WI38 (cell line): ENCODE data around the gene CYP1A1.

Experiments
- H3K4me3 ChIP-seq: 2 replicates; pipeline ENCODE4 v1.5.1; 2011; ENCODE audit warnings: low read depth, mild to moderate bottlenecking, control low read depth, low read length
- CTCF ChIP-seq: IDR thresholded peaks from 2 replicates; pipeline ENCODE4 v1.5.1; 2012; ENCODE audit warnings: low read depth, mild to moderate bottlenecking, control low read depth, low read length

The CYP1A1 gene

DNA sequence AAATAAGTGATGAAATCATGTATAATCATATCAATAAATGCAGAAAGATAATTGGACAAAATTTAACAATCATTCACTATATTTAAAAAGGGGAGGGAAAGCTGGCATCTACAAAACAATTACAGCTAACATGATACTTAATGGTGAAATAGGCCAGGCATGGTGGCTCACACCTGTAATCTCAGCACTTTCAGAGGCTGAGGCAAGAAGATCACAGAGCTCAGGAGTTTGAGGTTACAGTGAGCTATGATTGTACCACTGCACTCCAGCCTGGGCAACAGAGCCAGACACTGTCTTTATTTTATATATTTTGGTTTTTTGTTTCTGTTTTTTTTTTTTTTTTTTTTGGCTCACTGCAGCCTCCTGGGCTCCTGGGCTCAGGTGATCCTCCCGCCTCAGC lies 41.6 kb downstream of the CYP1A1 start:
- TF ChIP-seq CTCF: no peak
- no peak overlapping the region for H3K4me3 ChIP-seq

- TF ChIP-seq CTCF: no peak
Measured at GRCh38 chr15:74682954-74683353, 42.4 kb downstream of the CYP1A1 start.

DNA sequence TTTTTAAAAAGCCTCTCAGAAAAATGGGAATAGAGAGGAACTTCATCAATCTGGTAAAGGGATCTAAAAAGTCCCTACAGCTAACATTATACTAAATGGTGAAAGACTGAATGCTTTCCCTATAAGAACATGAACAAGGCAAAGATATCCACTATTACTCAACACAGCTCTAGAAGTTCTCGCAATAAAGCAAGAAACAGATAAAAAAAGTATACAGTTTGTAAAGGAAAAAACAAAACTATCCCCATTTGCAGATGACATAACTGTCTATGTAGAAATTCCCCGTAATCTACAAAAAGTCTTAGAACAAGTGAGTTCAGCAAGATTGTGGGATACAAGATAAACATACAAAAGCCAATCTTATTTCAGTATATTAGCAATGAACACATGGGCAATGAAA lies 44.9 kb downstream of the CYP1A1 start:
- no peak overlapping the region for H3K4me3 ChIP-seq
- TF ChIP-seq CTCF: no peak

More at GRCh38 chr15:74682954-74683353, 42.4 kb downstream of the CYP1A1 start:
- H3K4me3 ChIP-seq: no peak overlapping the region

DNA sequence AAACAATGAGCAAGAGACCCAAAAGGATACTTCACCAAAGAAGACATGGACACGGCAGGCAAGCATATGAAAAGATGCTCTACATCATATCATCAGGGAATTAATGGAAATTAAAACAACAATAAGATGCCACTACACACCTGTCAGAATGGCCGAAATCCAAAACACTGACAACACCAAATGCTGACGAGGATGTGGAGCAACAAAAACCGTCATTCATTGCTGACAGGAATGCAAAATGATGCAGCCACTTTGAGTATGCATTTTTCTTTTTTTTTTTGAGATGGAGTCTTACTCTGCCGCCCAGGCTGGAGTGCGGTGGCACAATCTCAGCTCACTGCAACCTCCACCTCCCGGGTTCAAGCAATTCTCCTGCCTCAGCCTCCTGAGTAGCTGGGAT lies 48.5 kb downstream of the CYP1A1 start:
- H3K4me3 ChIP-seq: no peak overlapping the region
- TF ChIP-seq CTCF: no peak

- TF ChIP-seq CTCF: no peak
- no peak overlapping the region for H3K4me3 ChIP-seq
Measured at GRCh38 chr15:74674161-74674560, 51.2 kb downstream of the CYP1A1 start.

GRCh38 chr15:74669627-74670026 lies 55.7 kb downstream of the CYP1A1 start:
- TF ChIP-seq CTCF: no peak

More at GRCh38 chr15:74669627-74670026, 55.7 kb downstream of the CYP1A1 start:
- H3K4me3 ChIP-seq: no peak overlapping the region
